Measurements from ENCODE around the gene PTGIR.
"Not testable (repeated sequence)": the region's sequence is repeated elsewhere in the genome, so short reads cannot be mapped to it uniquely, and the experiment has no call there.

Gene PTGIR

DNA sequence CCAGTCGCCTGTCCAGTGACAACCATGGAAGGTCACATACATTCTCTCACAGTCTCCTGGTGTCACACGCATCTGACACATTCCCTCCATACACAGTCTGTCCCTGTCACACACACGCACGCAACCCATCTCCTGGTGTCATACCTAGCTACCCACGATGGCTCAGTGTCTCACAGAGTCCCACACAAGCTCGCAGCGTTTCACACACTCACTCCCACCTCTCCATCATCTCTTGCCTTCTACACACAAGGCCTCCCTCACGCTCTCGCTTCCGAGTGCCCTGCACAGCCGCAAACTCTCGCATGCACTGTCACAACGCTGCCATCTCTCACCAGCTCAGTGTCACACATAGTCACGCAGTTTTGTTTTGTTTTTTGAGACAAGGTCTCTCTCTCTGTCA is 12.3 kb upstream of the PTGIR start:
- no peak for DNase-seq

DNA sequence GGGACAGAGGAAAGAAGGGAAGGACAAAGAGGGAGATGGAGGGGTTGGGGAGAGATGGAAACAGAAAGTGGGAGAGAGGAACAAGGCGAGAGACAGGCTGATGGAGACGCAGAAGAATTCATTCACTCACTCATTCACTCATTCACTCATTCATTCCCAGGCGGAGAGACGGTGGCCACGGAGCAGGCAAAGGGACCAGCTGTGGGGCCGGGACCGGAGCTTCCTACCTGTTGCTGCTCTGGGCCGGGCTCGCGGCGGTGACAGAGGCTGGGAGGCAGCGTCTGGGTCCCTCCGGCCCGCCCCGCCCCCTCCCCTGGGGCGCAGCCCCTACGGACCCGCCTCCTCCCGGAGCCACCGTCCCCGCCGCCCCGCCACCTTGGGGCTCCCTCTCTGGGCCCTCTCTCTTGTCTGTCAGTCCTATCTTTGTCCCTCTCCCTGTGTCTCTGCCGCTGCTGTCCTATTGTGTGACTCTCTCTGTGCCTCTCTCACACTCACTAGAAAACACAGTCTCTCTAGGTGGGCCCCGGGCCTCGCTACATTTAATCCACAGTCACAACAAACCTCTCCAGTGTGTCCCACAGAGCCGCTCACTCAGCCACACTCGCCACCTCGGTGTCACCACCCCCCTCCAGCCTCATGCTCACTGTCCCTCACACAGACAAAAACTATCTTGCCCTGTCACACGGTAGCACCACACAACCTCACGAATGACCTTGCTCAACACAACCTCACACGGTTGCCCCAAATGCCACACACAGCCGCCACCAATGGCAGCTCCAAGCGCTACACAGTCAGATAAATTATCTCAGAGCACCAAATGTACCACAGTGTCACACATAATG is 11.3 kb upstream of the PTGIR start, which contains the start of gene GNG8:
GNG8 (minus strand) TSS at position 283 of the 842 bp plus-strand sequence. CDS start 1,520 bp downstream, outside the sequence.
- peak; percentile 56 for DNase-seq

DNA sequence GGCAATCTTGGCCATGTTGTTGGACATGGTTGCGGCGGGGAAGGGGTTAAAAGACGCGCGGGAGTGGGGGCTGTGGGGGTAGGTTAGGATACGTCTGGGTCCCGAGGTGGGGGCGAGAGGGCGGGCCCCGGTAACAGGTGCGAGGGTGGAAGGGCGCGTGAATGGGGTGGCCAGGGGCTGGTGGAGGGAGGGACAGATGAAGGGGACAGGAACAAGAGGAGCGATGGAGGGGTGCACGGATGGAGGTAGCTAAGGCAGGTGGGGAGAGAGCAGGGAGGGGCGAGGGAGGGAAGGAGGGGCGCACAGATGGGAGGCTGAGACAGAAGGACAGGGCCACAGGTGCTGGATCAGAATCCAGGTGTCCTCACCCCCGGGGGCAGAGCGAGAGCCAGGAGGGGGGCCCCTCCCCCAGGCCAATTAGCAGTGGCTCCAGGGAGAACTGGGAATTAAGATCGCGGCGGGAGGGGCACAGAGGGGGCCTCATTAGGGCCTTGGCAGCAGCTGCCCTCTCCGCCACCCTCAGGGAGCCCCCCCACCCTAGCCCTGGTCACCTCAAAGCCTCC is 9.8 kb upstream of the PTGIR start:
- peak; percentile 20 for DNase-seq

DNA sequence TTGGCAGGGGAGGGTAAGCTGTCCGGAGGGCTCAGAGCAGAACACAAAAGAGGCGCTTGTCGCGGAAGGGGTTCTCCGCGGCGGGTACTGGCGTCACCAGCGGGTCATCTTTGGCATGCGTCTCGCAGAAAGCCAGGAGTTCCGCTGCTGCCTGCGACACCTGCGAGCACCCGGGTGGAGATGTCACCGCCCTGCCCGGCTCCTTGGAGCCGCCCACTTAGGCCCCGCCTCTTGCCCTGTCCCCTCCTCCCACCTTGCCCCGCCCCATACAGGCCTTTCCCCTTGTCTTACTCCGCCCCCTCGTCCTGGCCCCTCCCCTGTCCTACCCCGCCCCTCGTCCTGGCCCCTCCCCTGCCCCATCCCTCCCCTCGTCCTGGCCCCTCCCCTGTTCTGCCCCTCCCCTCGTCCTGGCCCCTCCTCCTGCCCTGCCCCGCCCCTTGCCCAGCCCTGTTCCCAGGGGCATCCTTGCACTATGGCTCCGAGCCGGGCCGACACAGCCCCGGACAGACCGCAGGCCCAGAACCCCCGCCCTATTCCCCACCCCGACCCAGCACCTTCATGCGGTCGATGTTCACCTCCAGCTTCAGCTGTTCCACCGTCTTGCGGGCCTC is 9.3 kb upstream of the PTGIR start:
- peak; percentile 95 for DNase-seq

DNA sequence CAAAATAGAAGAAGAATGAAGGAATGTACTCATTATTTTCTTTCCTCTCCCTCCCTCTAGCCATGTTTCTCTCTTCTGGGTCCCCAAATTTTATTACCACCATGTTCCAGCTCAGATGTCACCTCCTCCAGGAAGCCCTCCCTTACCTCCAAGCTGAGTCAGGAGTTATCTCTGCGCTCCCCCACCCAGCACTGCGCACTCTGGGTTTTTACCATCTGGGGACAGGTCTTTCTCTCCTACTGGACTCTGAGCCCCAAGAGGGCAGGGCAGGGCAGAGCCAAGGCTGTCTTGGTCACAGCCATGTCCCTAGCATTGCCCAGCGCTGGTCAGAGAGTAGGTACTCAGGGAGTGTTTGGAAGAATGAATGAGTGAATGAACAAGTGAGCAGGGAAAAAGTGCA is 8.2 kb upstream of the PTGIR start:
- DNase-seq: no peak

DNA sequence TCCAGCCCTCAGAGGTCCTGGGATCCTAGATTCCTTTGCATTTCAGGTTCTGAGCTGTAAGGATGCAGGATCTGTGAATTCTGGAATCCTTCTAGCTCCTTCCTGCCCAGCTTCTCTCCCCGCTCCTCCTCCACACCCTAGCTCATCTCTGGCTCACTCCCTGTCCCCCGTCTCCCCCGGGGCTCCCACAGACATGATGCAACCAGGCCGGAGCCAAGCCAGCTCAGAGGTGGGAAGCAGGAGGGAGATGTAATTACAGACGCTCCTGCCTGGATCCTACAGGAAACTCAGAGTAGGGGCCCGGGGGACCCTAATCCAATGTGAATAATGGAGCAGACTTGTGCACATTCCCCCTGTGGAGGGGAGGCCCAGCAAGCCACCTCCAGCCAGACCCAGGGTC is 6.6 kb upstream of the PTGIR start:
- DNase-seq: no peak

DNA sequence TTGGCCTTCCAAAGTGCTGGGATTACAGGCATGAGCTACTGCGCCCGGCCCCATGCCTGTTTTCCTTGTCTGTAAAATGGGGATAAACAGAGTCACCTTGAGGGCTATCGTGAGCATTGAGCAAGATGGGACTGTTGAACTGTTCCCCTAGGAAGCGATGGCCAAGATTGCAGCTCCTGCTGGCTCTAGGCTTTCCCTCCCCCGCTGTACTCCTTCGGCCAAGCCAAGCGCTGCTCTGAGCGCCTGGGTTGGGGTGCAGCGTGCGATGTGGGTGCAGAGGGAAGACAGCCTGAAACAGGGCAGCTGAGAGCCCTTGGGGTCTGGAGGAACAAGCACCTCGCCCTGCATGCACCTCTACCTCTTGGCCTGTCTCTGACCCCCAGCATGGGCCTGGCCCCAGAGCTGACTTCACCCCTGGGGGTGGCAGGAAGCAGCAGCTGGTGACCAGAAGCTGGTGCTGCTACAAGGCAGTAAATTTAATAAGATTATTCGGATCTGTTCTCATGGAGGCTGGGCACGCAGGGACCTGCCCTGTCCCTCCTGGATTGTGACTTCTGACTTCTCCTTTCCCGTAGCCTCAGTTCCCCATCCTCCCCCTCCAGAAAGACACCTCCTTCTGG is 5.8 kb upstream of the PTGIR start:
- no peak for DNase-seq

DNA sequence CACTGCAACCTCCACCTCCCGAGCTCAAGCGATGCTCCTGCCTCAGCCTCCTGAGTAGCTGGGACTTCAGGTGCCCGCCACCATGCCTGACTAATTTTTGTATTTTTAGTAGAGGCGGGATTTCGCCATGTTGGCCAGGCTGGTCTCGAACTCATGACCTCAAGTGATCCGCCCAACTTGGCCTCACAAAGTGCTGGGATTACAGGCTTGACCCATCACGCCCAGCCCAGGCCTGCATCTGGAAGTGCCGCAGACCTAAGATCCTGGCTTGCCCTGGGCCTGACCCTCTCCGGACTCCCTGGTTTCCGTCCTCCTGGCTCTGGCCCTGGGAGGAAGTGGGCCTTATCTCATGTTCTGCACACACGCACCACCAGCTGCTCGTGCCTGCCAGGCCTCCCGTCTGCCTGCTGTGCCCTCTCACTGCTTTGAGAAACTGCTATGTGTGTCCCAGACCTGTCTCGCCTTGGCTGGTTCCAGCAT is 4.7 kb upstream of the PTGIR start:
- no peak for DNase-seq

DNA sequence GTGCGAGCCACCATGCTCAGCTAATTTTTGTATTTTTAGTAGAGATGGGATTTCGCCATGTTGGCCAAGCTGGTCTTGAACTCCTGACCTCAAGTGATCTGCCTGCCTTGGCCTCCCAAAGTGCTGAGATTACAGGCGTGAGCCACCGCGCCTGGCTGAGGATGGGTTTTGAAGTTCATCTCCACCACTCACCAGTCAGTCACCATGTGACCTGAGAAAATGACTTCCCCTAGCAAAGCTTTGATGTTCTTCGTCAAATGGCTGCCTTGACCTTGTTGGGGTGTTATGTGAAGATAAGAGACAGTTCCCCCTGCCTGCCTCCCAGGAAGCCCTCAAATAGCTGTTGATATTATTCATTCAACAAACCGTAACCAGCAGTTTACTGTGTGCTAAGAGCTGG is 4.1 kb upstream of the PTGIR start:
- not testable (repeated sequence) for DNase-seq

DNA sequence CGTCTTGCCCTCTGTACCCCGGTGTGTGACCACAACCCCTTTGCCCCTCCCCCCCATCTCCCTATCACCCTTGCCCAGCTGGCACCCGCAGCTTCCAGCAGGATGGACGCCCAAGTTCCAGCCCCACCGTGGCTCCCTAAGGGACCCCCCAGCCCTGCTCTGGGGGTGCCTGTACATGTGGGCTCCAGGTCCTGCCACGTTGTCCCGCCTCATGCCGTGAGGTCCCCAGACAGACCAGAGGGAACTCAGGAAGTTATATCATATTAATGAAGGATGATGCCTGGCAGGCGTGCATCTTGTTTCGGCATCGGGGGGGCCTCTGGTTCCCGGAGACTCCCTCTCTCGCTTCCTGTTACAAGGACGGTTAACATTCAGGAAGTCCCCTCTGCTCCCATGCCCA is 1.6 kb upstream of the PTGIR start:
- no peak for DNase-seq

DNA sequence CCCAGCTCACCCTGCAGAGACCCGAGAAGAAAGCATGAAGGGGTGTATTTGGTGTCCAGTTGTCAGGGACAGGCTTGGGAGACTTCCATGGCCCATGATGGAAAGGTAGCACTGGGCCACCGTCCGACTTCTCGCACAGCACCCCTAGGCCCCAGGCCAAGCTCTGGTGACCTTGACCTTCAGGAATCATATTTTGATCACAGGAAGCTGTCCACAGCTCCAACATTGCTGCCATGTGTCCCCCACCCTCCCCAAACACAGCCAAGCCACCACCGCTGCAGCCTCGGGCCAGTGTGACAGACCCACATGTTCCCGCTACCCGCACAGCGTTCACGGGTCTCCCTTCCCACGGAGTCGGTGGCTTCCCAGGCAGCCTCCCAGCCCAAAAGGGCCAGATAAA is 842 bp upstream of the PTGIR start:
- no peak for DNase-seq

DNA sequence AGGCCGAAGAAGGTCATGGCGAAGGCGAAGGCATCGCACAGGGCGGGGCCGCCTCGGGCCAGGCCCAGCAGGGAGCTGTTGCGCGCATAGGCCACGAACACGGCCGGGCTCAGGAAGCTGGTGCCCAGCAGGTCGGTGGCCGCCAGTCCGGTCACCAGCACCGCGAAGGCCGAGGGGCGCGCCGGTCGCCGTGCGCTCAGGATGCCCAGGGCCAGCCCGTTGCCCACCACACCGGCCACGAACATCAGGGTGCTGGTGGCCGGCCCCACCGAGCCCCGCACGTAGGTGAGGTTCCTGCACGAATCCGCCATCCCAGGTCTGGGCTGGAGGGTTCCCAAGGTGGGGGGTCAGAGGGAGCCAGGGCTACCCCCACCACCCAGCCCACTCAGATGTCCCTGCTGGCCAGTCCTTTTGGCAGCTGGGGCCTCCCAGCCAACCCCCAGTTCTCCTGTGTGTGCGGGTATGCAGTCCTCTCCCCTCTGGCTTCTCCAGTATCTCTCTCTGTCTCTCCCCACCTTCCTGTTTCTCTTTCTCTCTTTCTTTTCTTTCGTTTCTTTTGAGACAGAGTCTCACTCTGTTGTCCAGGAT is 880 bp downstream of the PTGIR start:
- no peak for DNase-seq

DNA sequence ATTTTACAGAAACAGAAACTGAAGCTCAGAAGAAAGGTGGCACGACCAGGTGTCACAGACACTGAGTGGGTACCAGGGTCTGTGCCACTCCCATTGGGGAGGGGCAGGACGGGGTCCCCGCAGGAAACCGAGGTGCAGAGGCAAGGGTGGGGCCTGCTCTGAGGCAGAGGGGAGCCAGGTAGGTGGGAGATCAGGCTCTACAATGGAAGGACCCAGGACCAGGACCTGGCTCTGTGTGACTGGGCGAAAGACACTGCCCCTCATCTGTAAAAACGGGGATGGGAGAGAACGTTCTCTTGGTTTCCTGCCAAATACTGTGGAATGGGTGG is 2.8 kb downstream of the PTGIR start:
- DNase-seq: peak; percentile 27

DNA sequence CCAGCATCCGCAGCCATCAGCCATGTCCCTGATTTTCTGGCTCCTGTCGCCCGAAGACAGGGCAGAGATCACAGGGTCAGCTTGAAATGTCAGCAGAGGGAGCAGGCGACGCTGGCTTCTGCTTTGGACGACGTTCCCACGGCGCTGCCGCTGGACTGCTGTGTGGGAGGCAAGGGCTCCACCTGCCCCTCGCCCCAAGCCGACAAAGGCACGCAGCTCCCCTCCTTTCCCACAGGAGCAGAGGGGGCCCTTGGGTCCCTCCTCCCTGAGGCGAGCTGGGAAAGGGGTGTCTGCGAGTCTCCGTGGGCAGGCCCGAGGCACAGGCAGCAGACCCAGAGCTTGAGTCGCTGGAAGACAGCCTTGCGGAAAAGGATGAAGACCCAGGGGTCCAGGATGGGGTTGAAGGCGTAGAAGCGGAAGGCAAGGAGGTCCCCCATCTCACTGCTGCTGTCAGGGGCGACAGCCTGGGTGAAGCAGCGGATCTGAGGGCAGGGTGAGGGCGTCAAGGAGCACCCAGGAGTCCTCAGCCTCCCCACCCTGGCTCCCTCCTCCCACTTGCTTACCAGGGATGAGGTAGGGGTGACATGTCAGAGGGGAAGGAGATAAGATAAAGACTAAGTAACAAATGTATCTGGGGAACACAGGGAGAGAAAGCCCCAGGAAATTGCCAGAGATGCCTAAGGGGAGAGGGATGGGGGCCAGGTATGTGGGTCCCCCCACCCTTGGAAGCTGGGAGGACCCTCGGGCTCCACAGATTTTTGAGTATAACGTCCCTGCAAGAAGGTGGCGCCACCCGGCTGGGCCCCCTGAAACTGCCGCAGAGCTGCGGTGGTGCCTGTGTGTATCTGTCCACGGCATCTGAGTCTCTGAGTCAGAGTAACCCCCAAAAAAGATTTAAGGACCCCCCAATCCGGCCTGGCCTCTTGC is 3.4 kb downstream of the PTGIR start:
- no peak for DNase-seq

DNA sequence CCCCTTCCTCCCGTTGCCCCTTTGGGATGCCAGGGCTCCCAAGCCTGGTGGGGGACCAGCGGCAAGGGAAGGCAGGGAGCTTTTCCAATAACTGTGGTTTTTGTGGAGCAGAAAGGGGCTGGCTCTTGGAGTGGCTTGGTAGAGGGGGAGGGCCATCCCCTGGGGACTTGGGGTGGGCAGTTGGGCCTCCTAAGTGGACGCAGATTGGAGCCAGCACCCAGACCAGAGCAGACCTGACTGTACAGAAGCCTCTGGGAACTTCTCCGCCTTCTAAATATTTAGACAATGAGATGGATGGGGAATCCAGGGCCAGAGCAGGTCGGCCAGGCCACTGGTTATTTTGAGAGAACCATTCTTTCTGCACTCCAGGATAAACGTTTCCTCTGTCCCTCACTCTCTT is 4.2 kb downstream of the PTGIR start:
- no peak for DNase-seq

DNA sequence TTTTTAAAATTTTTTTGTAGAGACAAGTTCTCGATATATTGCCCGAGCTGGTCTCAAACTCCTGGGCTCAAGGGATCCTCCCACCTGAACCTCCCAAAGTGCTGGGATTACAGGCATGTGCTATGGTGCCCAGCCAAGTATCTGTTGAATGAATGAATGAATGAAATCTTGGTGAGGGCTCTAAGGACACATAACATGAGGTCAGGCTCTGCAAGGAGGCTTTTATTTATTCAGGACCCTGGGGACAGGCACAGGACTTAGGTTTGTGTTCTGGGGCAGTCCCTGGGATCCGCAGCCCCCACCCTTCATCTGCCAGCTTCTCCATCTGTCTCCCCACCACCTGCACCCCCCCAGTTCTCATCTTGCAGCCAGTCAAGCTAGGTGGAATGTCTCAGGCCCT is 4.6 kb downstream of the PTGIR start:
- no peak for DNase-seq

DNA sequence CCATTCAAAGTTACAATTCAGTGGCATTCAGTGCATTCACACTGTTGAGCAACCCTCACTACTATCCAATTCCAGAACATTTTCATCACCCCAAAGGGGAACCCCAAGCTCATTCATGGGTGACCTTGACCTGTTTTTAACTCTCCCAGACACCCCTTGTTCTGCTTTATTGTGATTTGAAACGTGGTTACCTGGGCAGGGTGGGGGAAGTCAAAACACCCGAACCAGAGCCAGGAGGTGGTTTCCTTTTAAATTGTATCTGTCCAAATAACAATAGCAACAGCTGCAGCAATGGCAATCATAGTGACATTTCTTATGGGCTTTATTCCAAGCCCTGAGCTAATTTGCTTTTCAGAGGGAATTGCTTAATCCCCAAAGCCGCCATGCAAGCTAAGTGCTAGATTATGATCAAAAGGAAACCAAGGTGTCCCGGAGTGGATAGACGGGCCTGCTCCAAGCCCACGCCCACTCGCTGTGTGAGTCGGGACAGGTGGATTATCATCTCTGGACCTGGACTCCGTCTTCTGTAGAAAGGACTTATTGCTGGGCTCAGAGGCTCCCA is 6.1 kb downstream of the PTGIR start:
- DNase-seq: no peak

DNA sequence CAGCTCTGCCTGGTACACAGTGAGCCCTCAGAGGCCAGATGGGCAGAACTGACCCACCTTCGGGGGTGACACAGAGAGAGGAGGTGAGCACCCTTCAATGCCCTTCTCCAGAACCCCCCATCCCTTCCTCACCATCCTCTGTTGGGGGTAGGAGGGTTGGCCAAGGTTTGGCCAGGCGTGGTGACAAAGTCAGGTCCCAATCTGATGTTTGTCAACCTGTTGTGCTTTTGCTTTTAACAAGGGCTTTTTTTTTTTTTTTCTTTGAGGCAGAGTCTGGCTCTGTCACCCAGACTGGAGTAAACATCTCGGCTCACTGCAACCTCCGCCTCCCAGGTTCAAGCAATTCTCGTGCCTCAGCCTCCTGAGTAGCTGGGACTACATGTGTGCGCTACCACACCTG is 7.3 kb downstream of the PTGIR start:
- DNase-seq: peak; percentile 33

DNA sequence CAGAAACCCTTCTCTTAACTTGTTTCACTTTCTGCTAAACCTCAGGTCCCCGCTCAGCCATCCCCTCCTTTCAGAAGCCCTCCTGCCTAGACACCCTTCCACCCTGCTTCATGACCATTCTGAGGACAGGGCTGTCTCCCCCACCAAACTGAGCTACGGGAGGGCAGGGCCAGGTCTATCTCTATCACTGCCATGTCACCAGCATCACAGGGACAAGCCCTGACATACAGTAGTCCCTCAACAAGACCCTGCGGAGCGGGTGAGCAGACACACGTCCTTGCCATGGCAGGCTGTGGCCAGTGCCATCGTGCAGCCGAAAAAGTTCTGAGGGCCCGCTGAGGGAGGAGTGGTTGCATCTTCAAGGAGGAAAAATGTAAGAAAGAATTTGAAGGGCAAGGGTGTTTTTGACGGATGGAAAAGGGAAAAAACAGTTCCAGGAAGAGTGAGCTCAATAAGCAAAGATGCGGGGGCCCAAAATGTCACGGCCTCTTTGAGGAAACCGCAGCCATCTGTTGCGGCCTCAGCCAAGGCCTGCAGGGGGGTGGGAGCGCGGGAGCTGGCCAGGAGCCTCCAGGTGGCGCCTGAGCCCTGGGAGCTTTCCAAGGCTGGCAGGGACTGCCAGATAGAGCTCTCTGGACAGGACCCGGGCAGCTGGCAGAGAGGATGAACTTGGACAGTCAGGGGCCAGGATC is 8.1 kb downstream of the PTGIR start:
- peak; percentile 57 for DNase-seq

DNA sequence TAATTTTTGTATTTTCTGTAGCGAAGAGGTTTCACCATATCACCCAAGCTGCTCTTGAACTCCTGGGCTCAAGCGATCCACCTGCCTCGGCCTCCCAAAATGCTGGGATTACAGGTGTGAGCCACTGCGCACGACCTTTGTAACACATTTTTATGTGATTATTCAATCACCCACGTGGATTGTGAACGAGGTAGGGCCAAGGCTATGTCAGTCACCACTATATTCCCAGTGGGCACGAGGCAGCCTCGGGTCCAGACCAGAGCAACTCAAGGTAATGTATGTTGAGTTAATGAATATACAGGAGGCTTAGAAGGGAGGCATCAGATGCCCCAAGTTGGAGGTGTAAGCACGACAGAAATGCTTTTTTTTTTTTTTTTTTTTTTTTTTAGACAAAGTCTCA is 8.9 kb downstream of the PTGIR start:
- no peak for DNase-seq

DNA sequence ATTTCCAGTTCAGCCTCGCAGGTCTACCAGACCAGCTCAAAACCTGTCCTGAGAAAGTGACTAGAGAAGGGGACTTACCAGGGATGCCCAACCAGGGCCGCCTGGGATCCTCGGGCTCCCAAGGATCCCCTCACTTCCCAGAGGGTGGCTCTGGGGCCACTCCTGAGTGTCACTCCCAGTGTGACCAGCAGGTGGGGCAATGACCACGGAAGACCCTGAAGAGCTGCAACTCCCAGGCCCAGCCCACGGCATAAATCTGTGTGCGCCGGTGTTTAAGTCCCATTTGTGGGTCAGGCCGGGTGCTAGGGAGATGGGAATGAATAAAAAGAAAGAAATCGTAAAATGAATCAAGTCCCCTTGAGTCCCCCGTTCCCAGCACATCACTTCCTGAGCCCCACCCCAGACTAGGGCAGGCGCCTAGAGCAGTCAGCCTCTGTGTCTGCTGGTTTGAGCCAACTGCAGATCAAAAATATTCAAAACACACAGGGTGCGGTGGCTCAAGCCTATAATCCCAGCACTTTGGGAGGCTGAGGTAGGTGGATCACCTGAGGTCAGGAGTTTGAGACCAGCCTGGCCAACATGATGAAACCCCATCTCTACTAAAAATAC is 10.7 kb downstream of the PTGIR start:
- peak; percentile 86 for DNase-seq

Measured in CD4-positive, alpha-beta T cell treated with Interleukin-6 for 4 hours (primary cell).